CD4-positive, alpha-beta T cell treated with Interleukin-15 for 4 hours (primary cell): ENCODE results near the gene EPSTI1.

Experiments
- DNase-seq: peaks from one replicate; pipeline ENCODE4 v3.0.0-alpha.2; 2020; ENCODE audit warnings: low spot score

Gene EPSTI1

GRCh38 chr13:42971691-42972347 lies 20.2 kb downstream of the EPSTI1 start:
- DNase-seq: no peak

GRCh38 chr13:42970824-42971690 lies 21.0 kb downstream of the EPSTI1 start:
- peak; percentile 67 for DNase-seq

GRCh38 chr13:42969565-42970172 lies 22.4 kb downstream of the EPSTI1 start:
- DNase-seq: peak; percentile 82

- DNase-seq: no peak
These were observed 23.1 kb downstream of the EPSTI1 start for GRCh38 chr13:42968906-42969305.

GRCh38 chr13:42967660-42968059 lies 24.4 kb downstream of the EPSTI1 start:
- no peak for DNase-seq

- no peak for DNase-seq
These were observed 26.8 kb downstream of the EPSTI1 start for GRCh38 chr13:42965281-42965680.

GRCh38 chr13:42964761-42965161 lies 27.3 kb downstream of the EPSTI1 start:
- DNase-seq: no peak

- DNase-seq: no peak
These were observed 32.4 kb downstream of the EPSTI1 start for GRCh38 chr13:42959615-42960014.

GRCh38 chr13:42957881-42958280 lies 34.2 kb downstream of the EPSTI1 start:
- no peak for DNase-seq

- DNase-seq: no peak
These were observed 41.9 kb downstream of the EPSTI1 start for GRCh38 chr13:42950181-42950580.

- no peak for DNase-seq
These were observed 44.1 kb downstream of the EPSTI1 start for GRCh38 chr13:42947925-42948324.

- no peak for DNase-seq
These were observed 45.1 kb downstream of the EPSTI1 start for GRCh38 chr13:42946927-42947326.

- no peak for DNase-seq
These were observed 62.0 kb downstream of the EPSTI1 start for GRCh38 chr13:42929886-42930535.

GRCh38 chr13:42926555-42926954 lies 65.5 kb downstream of the EPSTI1 start:
- DNase-seq: no peak

- DNase-seq: no peak
These were observed 66.0 kb downstream of the EPSTI1 start for GRCh38 chr13:42926043-42926442.

- no peak for DNase-seq
These were observed 66.4 kb downstream of the EPSTI1 start for GRCh38 chr13:42925626-42926025.

- DNase-seq: no peak
These were observed 67.7 kb downstream of the EPSTI1 start for GRCh38 chr13:42924344-42924743.

GRCh38 chr13:42907745-42908144 lies 84.3 kb downstream of the EPSTI1 start:
- no peak for DNase-seq

- no peak for DNase-seq
These were observed 85.8 kb downstream of the EPSTI1 start for GRCh38 chr13:42906257-42906656.

GRCh38 chr13:42905579-42905978 lies 86.5 kb downstream of the EPSTI1 start:
- DNase-seq: no peak

- no peak for DNase-seq
These were observed 92.8 kb downstream of the EPSTI1 start for GRCh38 chr13:42899266-42899665.

- no peak for DNase-seq
These were observed 96.3 kb downstream of the EPSTI1 start for GRCh38 chr13:42895776-42896175.
